Inferior parietal cortex (tissue), 1 donor: ENCODE data around the gene QTRT2.

ENCODE experiments used
- DNase-seq: peaks from one replicate; pipeline ENCODE4 v3.0.0-alpha.2; 2016; ENCODE audit errors: extremely low spot score

QTRT2 gene

DNA sequence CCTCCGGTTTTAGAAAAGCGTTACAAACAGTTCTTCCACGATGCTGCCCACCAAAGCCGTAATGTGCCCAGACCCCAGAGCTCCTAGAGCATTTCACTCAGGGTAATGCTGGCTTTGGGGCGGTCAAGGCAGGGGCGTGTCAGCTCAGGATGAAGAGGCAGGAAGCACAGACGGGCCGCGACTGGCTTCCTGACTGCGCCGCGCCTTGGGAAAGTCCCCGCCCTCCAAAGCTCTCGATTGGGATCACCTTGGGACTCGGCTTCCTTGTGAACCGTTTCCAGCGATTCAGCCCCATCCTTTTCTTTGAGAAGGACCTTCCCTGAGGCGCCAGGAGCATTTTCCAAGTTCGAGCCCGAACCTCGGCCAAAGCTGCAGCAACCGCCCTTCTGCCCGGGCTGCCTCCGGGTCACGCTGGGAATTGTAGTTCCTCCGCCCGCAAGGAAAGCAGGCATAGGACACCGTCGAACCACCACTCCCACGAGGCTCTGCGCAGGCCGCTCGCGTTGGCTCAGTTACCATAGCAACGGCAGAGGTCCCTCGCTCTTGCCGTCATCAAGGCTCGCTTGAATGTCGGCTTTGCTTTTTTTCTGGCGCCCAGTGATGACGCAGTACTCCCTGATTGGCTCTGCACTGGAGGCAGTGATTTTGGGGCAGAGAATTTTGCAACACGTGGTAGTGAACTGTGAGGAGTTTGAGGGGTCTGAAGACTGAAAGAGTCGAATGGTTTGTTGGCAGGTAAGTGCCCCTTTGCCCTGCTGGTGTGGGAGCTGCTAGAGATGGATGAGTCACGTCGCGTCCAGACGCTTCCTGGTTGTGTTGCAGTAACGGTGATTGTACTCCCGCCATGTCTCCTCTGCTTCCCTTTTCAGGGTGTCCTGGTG lies at the start of gene QTRT2, which contains the start of gene CCDC191:
Gene QTRT2, plus strand, starts transcription at position 608 of the 881 bp plus-strand sequence. CDS start 8,521 bp downstream, outside the sequence.
Gene CCDC191, minus strand, starts transcription at position 397 of the 881 bp plus-strand sequence. Its CDS starts 60 bp downstream, at position 337.
- peak; percentile 100 for DNase-seq

DNA sequence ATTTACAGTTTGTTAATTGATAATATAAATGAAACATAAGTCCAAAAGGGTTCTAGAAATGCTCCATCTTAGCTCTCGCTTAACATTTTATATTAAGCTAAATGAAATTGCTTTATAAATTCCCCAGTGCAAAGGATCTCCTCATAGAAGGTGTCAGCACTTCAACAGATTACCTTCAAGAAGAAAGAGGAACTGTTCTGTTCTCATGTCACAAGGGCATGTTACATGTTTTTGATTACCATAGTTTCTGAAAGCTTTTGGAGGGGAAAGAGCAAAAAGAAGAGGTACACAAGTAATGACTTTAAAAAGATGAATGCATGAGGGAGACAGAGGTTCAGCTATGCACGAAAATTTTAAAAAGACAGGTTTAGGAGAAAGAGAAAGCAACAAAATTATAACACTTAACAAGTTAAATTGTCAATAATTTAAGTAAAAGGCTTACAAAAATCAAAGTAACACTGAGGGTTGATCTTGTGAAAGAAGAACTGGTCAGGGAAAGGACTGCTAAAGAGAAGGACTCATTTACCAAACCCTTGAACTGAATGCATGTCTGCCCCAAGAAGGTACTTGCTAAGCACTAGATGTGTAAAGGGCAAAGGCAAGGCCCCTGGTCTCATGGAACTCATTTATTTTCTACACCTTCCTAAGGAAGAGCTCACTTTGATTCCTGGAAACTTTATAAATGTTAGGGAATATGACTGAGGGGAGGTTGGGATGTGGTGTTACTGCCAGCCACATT lies 45.3 kb upstream of the QTRT2 start:
- no peak for DNase-seq

DNA sequence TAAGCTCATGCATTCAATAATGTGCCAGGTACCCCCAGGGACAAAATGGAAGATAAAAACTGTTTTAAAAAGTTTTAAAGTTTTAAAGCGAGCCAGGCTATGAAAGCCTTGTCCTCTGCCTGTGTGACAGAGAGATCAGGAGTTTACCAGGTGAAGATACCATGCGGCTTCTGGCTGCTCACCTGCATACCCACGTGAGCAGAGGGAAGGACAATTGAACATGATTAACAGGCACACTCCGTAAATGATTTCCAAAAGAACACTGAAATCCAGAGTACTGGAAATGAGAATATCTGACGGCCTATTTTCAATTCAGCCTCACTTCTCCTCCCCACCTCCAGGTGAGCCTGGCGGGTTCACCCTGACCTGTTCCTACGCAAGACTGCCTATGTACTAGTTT lies 42.3 kb upstream of the QTRT2 start:
- no peak for DNase-seq

DNA sequence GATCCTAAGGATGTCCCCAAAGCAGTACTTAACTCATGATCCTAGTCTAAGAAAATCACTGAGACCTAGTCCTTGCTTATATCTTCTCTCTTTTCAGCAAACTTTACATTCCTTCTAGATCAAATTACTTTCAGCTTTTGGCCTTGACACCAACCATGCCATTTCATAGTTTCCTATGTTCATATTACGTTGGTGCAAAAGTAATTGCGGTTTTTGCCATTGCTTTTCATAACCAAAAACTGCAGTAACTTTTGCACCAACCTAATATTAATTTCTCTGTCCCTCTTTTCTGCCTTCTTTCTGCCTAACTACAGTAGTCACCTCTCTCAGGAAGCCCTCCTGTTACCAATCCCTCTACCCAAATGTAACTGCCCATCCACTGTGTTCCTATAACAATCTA lies 37.1 kb upstream of the QTRT2 start:
- no peak for DNase-seq

DNA sequence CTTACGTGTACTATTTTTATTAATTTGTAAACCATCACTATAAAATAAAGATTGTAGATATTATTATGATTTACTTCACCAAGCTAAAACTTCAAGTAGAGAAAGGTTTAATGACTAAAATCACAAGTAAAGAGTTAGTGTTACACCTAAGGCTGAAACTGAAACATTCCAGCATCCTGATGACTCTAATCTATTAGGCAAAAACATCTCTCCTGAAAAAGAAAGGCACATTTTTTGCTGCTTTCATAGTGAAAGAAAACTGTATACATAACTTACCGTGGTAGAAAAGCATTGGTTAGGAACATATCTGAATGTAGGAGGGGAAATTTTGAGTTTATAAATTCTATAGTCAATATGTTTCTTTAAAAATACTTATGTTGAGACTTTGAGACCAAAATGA lies 35.6 kb upstream of the QTRT2 start:
- DNase-seq = no peak

DNA sequence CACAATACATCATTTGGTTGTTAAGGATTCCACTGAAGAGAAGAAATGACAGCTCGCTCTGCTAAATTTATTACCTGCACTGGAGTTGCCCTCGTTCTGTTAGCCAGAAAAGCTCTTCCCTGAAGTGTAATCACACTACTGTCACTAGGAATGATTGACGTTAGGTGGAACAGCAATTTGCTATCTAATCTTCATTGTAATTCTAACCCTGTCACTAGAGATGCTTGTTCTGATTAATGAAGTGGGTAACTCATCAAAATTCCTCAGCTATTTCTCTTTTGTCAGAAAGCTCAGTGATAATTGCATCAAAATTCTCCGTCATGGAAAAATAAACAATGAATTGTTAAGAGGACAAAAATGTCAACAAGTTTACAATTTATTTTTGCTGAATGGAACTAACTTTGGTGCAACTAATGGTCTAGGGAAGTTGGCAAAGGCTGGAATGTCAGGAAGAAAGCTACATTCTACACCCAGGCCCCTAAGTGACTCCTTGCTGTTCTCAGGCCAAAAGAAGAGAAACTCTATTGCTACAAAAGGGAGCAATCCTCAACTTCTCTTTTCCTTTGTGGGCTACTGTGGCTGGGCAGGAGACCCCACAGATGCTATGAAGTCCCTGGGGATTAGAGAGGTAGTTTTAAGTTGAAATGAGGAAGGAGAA lies 34.3 kb upstream of the QTRT2 start:
- no peak for DNase-seq

DNA sequence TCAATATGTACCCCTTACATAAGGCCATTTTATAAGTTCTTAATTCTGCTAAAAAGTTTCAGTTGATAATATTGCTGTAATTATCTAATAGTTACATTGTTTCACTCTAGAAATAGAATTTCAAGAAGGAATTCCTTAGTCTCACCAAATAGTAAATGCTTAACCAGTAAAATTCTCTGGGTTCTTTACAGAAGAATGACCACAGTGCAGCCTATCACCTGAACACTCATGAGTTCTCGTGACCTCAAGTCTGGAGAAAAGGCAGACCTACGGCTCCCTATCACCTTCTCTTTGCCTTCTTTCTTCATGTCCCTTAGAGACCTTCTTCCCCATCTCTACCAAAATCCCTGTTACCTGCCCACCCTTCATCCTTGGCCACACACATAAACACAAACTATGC lies 31.1 kb upstream of the QTRT2 start:
- no peak for DNase-seq

DNA sequence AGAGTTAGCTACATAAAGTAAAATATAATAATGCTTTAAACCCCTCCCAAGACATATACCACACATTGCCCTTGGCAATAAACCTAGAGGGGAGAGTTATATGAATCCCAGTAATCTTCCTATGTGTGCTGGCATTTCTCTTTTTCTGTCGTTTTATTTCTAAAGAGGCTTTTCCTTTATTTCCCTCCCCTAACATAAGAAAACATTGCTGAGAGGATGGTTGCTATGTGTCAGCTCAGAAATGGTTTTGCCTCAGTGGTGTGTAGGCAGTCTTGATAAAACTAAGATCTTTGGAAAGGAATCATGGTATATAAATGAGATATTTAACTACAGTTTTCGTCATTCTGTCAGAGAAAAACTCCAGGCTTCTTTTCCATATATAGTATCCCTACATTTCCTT lies 30.2 kb upstream of the QTRT2 start:
- DNase-seq = no peak

DNA sequence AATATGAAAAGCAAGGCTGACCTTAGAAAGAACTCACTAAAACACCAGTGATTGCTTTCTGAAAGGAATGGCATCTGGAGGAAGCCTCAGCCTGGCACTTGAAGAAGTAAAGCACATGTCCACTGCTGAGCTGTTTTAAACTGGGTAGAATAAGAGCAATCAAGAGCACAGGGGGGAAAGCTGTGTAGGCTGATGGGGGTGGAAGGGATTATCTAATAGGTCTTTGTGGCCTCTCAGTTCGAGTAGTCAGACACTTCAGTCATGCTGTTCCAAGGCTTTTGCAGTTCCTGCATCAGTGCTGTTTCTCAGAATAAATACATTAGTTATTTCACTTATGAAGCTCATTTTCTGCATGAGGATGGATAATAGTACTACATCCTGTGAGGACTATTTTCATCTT lies 22.8 kb upstream of the QTRT2 start:
- no peak for DNase-seq

DNA sequence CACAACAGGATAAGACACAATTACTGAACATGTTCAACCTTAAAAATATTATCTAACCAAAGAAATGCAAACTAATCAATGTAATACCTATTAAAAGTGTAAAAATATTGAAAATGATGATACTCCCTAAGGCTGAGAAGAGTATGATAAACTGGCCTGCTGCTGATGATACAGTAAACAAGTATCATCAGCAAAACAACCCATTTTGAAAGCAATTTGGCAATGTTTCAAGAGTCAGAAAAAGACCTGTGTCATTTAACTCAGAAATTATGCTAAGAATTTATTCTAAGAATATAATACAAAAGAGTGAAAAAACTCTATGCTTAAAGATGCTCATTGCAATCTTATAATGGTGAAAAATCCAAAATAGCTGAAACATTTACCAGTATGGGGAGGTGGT lies 22.3 kb upstream of the QTRT2 start:
- DNase-seq = no peak

DNA sequence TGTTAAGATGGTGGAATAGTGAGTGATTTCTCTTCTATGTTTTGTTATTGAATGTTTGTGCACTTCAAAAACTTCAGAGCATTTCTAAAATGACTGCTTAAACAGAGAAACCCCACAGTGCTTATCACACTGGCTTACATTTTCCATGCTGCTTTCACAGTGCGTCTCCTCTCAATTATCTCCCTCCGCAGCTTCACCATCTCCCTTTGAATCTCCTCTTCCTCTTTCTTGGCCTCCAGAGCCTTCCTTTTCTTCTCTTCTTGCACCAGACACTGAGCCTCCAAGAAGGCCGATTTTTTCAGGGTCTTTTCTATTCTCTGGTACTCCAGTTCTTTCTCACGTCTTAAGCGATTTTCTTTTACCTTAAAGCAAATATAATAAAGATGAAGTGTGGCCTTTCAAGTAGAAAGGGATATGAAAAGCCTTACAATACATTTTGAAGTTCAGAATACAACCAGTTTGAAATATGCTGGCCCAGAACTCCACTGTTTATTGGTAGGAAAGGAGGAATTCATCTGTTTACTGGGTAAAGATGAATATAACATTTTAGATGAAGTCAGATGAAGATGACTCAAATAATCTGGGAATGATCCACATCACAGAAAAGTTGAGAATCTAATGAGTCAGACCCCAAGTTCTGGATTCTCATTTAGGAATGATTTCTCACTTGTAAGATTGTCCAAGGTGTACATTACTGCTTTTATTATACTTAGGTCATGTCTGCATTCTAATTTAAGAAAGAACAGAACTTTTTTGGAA lies 21.6 kb upstream of the QTRT2 start:
- DNase-seq = no peak

DNA sequence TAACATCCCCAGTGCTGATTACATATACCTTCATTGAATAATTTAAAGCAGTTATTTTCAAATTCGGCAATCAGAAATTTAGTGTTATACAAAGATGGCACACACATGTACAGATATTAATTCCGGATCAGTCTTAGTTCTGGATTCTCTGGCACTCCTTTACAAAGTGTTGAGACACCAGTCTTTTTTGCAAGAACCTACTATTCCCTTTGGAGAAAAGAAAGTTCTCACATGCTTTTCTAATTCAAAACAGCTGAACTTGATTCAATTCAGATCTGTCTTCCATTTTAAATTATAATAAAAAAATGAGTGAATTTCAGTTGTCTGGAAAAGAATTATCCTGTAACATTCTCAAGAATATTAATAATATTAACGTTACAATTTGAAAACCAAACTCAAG lies 20.6 kb upstream of the QTRT2 start:
- DNase-seq = no peak

DNA sequence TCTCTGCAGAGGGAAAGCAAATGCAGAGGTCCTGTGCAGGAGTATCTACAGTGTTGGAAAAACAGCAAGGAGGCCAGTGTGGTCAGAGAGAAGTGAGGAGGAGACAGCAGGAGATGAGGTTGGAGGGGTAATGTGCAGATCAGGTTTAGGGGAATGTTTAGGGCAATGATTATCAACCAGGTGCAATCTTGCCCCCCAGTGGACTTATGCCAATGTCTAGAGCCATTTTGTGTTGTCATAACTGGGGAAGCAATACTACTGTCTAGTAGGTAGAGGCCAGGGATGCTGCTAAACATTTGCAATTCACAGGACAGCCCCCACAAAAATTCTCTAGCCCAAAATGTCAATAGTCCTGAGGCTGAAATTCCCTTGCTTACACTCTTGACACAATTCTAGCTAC lies 13.3 kb upstream of the QTRT2 start:
- DNase-seq = no peak

DNA sequence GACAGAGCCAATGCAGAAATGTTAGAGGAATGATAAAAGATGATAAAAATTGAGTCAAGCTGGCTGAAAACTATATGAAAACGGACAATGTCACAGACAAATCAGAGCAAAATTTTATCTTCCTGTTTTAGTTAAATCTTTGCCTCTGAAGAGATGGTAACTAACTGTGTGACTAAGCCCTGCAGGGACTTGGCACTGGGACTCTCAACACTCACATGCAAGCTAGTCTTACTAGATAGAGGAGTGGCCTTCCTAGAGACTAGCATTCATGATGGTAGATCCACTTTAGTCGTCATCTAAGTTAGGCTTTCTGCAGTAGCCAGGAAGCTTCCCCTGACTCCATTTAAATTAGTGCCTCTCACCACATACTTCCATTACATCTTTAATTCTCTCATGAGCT lies 4.3 kb upstream of the QTRT2 start:
- DNase-seq = no peak

DNA sequence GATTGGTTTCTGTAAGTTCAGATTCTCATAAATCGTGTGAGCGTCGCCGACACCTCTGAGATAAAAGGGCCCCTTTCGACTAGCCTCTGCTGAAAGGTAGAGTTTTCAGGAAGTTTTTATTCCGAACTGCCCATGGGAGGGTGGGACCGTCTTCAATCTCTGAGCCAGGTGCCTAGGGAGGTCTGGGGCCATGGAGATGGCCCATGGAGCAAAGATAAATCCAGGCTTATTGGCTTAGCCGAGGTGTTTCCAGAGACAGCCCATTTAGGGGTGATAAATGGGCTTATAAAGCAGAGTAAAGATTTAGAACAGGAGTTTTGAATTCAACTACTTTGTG lies 442 bp downstream of the QTRT2 start:
- DNase-seq = no peak

DNA sequence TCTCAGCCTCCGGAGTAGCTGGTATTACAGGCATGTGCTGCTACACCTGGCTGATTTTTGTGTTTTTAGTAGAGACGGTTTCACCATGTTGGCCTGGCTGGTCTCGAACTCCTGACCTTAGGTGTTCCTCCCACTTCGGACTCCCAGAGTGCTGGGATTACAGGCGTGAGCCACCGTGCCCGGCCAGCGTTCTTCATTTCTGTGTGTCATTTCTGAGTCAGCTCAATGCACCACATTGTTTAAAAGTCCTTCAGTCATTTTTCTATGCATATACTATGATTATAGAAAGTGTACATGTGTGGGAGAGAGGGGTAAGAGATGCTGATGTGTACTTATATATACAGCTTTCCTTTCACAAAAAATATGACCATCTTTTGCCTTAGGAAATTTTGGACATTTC lies 2.1 kb downstream of the QTRT2 start:
- DNase-seq = no peak

DNA sequence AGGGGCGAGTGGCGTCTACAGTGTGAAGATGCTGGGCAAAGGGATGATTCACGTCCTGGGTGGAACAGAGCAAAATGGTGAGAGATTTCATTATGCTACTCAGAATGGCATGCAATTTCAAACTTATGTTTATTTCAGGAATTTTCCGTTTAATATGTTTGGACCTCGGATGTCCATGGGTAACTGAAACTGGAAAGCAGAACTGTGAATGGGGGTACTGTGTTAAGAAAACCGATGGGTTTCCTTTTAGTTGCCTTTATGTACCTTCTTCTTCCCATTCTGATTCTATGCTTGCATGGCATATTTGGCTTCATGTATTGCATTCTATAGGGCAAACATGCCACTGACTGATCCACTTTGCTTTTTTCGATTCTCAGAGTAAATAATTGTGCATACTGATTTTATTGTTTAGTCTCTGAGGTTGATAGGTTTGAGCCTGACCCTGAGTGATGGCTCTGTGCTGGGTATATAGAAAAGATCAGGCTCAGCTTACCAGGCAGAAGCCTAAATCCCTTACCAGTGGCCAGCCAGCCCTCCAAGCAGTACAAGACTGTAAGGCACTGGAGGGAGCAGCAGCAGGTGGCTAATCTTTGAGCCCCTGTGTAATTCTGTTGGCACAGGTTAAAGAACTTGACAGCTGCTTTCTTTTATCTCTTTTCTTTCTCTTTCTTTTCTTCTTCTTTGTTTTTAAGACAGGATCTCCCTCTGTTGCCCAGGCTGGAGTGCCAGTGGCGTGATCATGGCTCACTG lies 4.5 kb downstream of the QTRT2 start:
- DNase-seq = no peak

DNA sequence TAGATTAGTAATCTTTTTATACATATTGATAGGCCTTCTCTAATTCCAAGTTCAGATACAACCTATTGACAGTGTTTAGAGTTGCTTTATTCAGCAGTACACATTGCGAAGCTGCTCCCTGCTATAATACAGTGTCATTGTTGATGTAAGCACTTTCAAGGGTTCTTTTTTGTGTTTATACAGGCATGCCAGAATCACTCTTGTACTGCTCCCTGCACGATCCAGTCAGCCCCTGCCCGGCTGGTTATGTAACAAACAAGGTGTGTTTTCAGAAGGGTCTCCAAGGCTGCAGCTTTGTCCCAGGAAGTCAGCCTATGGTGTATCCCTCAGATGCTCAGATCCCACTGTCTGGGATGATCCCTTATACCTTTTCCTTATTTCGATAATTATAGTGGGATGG lies 11.3 kb downstream of the QTRT2 start:
- DNase-seq = no peak

DNA sequence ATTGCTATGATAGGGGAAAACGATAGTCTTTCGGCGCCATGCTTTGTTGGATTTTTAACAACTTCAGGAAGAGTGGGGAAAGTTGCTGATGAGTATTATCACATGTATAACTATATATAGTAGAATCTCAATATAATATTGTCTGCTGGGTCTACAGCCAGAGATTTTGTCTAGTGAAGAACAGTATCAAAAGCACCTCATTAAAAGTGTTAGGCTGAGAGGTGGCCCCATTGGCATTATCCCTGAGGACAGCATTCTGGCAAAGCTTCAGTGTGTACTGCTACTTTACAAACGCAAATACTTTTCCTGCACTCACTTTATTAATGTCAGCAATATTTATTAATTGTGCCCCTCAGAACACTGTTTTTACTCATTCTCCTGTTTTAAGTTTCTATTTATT lies 11.8 kb downstream of the QTRT2 start:
- no peak for DNase-seq

DNA sequence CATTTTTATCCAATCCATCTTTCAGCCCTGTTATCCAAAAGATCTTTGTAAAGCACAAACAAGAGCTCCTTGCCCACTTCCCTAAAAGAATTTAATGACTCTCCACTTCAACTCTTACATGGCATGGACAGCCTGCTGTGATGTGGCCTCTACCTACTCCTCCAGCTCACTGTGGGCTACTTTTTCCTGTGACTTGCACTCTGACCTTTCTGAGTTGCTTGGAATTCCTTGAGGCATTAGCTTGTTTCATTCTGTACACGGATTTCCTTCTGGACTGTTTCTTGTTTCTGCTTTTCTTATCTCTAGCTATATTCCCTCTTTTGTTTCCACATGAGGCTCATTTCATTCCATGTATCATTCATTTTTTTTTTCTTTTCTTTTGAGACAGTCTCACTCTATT lies 15.2 kb downstream of the QTRT2 start:
- DNase-seq = no peak

DNA sequence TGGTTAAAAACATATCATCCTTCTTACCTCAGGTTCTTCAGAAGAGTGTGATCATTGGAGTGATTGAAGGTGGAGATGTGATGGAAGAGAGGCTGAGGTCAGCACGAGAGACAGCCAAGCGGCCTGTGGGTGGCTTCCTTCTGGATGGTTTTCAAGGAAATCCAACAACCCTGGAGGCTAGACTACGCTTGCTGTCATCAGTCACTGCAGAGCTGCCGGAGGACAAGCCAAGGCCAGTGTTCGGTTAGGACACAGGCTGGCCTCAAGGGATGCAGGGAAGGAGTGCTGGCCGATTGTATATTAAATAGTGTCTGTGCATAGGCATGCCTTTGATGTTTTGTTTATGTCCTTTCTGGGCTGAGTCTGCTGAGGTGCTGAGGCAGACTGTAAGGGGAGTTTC lies 20.2 kb downstream of the QTRT2 start:
- DNase-seq = no peak
